HepG2 (cell line): Measurements from ENCODE around the gene LMNA. TPM values are rescaled to one million over a fixed set of nuclear protein-coding genes. Genes with fewer than 3 reads are reported as not detected.
A peak's percentile ranks its signal among the peaks of the same experiment; 100 is the strongest.

Experiments used
- BRCA1 ChIP-seq: sonication (generic); formaldehyde crosslinking; IDR thresholded peaks from 2 replicates; pipeline ENCODE4 v1.4.0; 2020; ENCODE audit warnings: missing genetic modification reagents
- CHD4 ChIP-seq: fragments of 200-600 bp; sonication (generic); IDR thresholded peaks from 2 replicates; pipeline ENCODE4 v1.7.0; 2017; ENCODE audit warnings: mild to moderate bottlenecking, low read length, borderline replicate concordance
- ELF4 ChIP-seq: sonication (generic); formaldehyde crosslinking; IDR thresholded peaks from 2 replicates; pipeline ENCODE4 v1.5.0; 2020; ENCODE audit warnings: missing genetic modification reagents, mild to moderate bottlenecking, moderate library complexity, borderline replicate concordance
- FOXO1 ChIP-seq: sonication (generic); formaldehyde crosslinking; IDR thresholded peaks from 2 replicates; pipeline ENCODE4 v1.4.0; 2020; ENCODE audit warnings: missing genetic modification reagents
- HDAC1 ChIP-seq: sonication (generic); formaldehyde crosslinking; IDR thresholded peaks from 2 replicates; pipeline ENCODE4 v1.5.1; 2020; ENCODE audit warnings: mild to moderate bottlenecking, missing genetic modification reagents
- KAT7 ChIP-seq: IDR thresholded peaks from 2 replicates; pipeline ENCODE4 v1.6.1; 2018; ENCODE audit warnings: borderline replicate concordance, missing compliant biosample characterization
- KDM4B ChIP-seq: sonication (generic); formaldehyde crosslinking; IDR thresholded peaks from 2 replicates; pipeline ENCODE4 v1.4.0; 2020; ENCODE audit warnings: missing genetic modification reagents
- MAF1 ChIP-seq: sonication (generic); formaldehyde crosslinking; IDR thresholded peaks from 2 replicates; pipeline ENCODE4 v1.5.0; 2020; ENCODE audit warnings: missing genetic modification reagents, borderline replicate concordance
- MEF2D ChIP-seq: sonication (generic); formaldehyde crosslinking; IDR thresholded peaks from 2 replicates; pipeline ENCODE4 v1.5.1; 2020; ENCODE audit warnings: mild to moderate bottlenecking, missing genetic modification reagents
- MIER2 ChIP-seq: IDR thresholded peaks from 2 replicates; pipeline ENCODE4 v1.6.1; 2016; ENCODE audit warnings: missing biosample characterization, missing genetic modification reagents
- PHF8 ChIP-seq: sonication (generic); formaldehyde crosslinking; IDR thresholded peaks from 2 replicates; pipeline ENCODE4 v1.5.0; 2020; ENCODE audit warnings: missing genetic modification reagents
- SIX1 ChIP-seq: sonication (generic); formaldehyde crosslinking; IDR thresholded peaks from 2 replicates; pipeline ENCODE4 v1.4.0; 2020; ENCODE audit warnings: missing genetic modification reagents, borderline replicate concordance
- SNAI1 ChIP-seq: sonication (generic); formaldehyde crosslinking; IDR thresholded peaks from 2 replicates; pipeline ENCODE4 v1.5.0; 2020; ENCODE audit warnings: mild to moderate bottlenecking, missing genetic modification reagents, borderline replicate concordance
- SOX13 ChIP-seq, 3 experiments: fragments of 450-650 bp in 1 of 3; sonication (generic) in 1 of 3; formaldehyde crosslinking in 1 of 3; IDR thresholded peaks in 2 of 3; conservative IDR thresholded peaks in 1 of 3; 2 replicates each; pipeline versions ENCODE4 v1.5.0 to v1.6.1; 2016 to 2020; ENCODE audit warnings: antibody characterized with exemption in 1 of 3, mild to moderate bottlenecking in 1 of 3, missing compliant biosample characterization in 1 of 3, missing genetic modification reagents in 1 of 3, moderate library complexity in 1 of 3
- TCF7L2 ChIP-seq: IDR thresholded peaks from 2 replicates; pipeline ENCODE4 v1.6.1; 2011; ENCODE audit warnings: mild to moderate bottlenecking, low read depth, low read length, moderate library complexity
- XBP1 ChIP-seq: sonication (generic); formaldehyde crosslinking; IDR thresholded peaks from 2 replicates; pipeline ENCODE4 v1.5.0; 2020; ENCODE audit warnings: missing genetic modification reagents
- ZBTB42 ChIP-seq: sonication (generic); formaldehyde crosslinking; IDR thresholded peaks from 2 replicates; pipeline ENCODE4 v1.5.0; 2020; ENCODE audit warnings: mild to moderate bottlenecking, missing genetic modification reagents
- ZNF17 ChIP-seq: sonication (generic); formaldehyde crosslinking; IDR thresholded peaks from 2 replicates; pipeline ENCODE4 v1.5.0; 2020; ENCODE audit warnings: mild to moderate bottlenecking, missing genetic modification reagents
- ZNF251 ChIP-seq: sonication (generic); formaldehyde crosslinking; IDR thresholded peaks from 2 replicates; pipeline ENCODE4 v1.9.0; 2021; ENCODE audit warnings: mild to moderate bottlenecking, missing genetic modification reagents
- ZNF335 ChIP-seq: sonication (generic); formaldehyde crosslinking; IDR thresholded peaks from 2 replicates; pipeline ENCODE4 v1.4.0; 2020; ENCODE audit warnings: missing genetic modification reagents
- ZNF350 ChIP-seq: sonication (generic); formaldehyde crosslinking; IDR thresholded peaks from 2 replicates; pipeline ENCODE4 v1.4.0; 2020; ENCODE audit warnings: mild to moderate bottlenecking, low read depth, missing genetic modification reagents, borderline replicate concordance
- ZNF44 ChIP-seq: sonication (generic); formaldehyde crosslinking; IDR thresholded peaks from 2 replicates; pipeline ENCODE4 v1.5.1; 2020; ENCODE audit warnings: mild to moderate bottlenecking, missing genetic modification reagents
- ZNF607 ChIP-seq: sonication (generic); formaldehyde crosslinking; IDR thresholded peaks from 2 replicates; pipeline ENCODE4 v1.5.1; 2020; ENCODE audit warnings: missing genetic modification reagents, mild to moderate bottlenecking, borderline replicate concordance
- ZNF619 ChIP-seq: sonication (generic); formaldehyde crosslinking; IDR thresholded peaks from 2 replicates; pipeline ENCODE4 v1.4.0; 2020; ENCODE audit warnings: mild to moderate bottlenecking, missing genetic modification reagents
- ZNF781 ChIP-seq: sonication (generic); formaldehyde crosslinking; IDR thresholded peaks from 2 replicates; pipeline ENCODE4 v1.5.1; 2020; ENCODE audit warnings: borderline replicate concordance, mild to moderate bottlenecking, missing genetic modification reagents; ENCODE audit errors: not compliant biosample characterization
- ZNF782 ChIP-seq: sonication (generic); formaldehyde crosslinking; IDR thresholded peaks from 2 replicates; pipeline ENCODE4 v1.4.0; 2020; ENCODE audit warnings: missing genetic modification reagents, mild to moderate bottlenecking, borderline replicate concordance
- ZNF841 ChIP-seq: sonication (generic); formaldehyde crosslinking; IDR thresholded peaks from 2 replicates; pipeline ENCODE4 v1.8.1; 2023; ENCODE audit warnings: missing genetic modification reagents, borderline replicate concordance
- polyA plus RNA-seq, 8 experiments: library from polyadenylated mRNA; depleted of rRNA in 3 of 8; stranded (reverse) in 7 of 8; unstranded in 1 of 8; fragments of >200 nt; fragmentation: Illumina TruSeq in 4 of 8; extraction: Trizol in 4 of 8; gene quantifications; 2 replicates each; pipeline versions ENCODE4 v1.2.1 to v1.2.3, GENCODE V29; 2011 to 2016; ENCODE audit warnings: low read depth in 4 of 8, missing spikeins in 1 of 8, mixed read lengths in 1 of 8; ENCODE audit not compliant: insufficient read depth in 1 of 8
- total RNA-seq, 5 experiments: library from RNA; depleted of rRNA; stranded (reverse); fragments of >200 nt; fragmentation: Illumina TruSeq; extraction: Trizol; gene quantifications; 2 replicates each; pipeline ENCODE4 v1.2.3, GENCODE V29; 2016; ENCODE audit warnings: low read depth in 1 of 5
- TF ChIP-seq, protein P1 (sequence below): sonication (generic); formaldehyde crosslinking; IDR thresholded peaks from 2 replicates; pipeline ENCODE4 v1.4.0; 2020; ENCODE audit warnings: mild to moderate bottlenecking, missing genetic modification reagents
- TF ChIP-seq, protein P2 (sequence below), 2 experiments: fragments of 450-650 bp in 1 of 2; sonication (generic) in 1 of 2; formaldehyde crosslinking; IDR thresholded peaks; 2 replicates each; pipeline versions ENCODE4 v1.5.0 to v1.8.0; 2020 to 2022; ENCODE audit warnings: mild to moderate bottlenecking in 1 of 2, missing genetic modification reagents in 1 of 2

Gene LMNA
- total and polyA plus RNA-seq, 2 of the 13 experiments (the other 11 are each of a cell fraction or from before 2014, with no cell fraction given), result 107 to 225 TPM

DNA sequence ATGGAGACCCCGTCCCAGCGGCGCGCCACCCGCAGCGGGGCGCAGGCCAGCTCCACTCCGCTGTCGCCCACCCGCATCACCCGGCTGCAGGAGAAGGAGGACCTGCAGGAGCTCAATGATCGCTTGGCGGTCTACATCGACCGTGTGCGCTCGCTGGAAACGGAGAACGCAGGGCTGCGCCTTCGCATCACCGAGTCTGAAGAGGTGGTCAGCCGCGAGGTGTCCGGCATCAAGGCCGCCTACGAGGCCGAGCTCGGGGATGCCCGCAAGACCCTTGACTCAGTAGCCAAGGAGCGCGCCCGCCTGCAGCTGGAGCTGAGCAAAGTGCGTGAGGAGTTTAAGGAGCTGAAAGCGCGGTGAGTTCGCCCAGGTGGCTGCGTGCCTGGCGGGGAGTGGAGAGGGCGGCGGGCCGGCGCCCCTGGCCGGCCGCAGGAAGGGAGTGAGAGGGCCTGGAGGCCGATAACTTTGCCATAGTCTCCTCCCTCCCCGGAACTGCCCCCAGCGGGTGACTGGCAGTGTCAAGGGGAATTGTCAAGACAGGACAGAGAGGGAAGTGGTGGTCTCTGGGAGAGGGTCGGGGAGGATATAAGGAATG, 505 bp downstream of the LMNA start (continued):
- TF ChIP-seq PHF8 (CRISPR knock-in tag) (peak; percentile 60), ELF4 (CRISPR knock-in tag) (no peak), ZNF17 (CRISPR knock-in tag) (no peak), MAF1 (CRISPR knock-in tag) (no peak), SOX13 (IDR thresholded peaks at IDR 0.05) (no peak), SOX13 (CRISPR knock-in tag; conservative IDR thresholded peaks at IDR 0.05 in 1 of 2, IDR thresholded peaks at IDR 0.05 in 1 of 2) (no peak), ZNF251 (CRISPR knock-in tag) (no peak), HDAC1 (CRISPR knock-in tag) (no peak; the same call in 1 of the 2 replicates), CHD4 (no peak), SIX1 (no peak), ZNF841 (CRISPR knock-in tag) (no peak), TCF7L2 (no peak), MEF2D (CRISPR knock-in tag) (no peak), BRCA1 (CRISPR knock-in tag) (no peak), ZNF607 (CRISPR knock-in tag) (peak; percentile 84; the same call in 1 of the 2 replicates), ZNF335 (CRISPR knock-in tag) (no peak), FOXO1 (CRISPR knock-in tag) (no peak), MIER2 (CRISPR knock-in tag) (no peak), ZBTB42 (CRISPR knock-in tag) (no peak), ZNF619 (CRISPR knock-in tag) (no peak), ZNF44 (CRISPR knock-in tag) (no peak), XBP1 (CRISPR knock-in tag) (no peak), KDM4B (CRISPR knock-in tag) (no peak), ZNF350 (no peak), KAT7 (0 out of 2 replicates have a peak, but pooled peaks have one; percentile 67), ZNF782 (no peak), ZNF781 (CRISPR knock-in tag) (no peak), SNAI1 (CRISPR knock-in tag) (no peak)
- TF ChIP-seq, protein P1, sequence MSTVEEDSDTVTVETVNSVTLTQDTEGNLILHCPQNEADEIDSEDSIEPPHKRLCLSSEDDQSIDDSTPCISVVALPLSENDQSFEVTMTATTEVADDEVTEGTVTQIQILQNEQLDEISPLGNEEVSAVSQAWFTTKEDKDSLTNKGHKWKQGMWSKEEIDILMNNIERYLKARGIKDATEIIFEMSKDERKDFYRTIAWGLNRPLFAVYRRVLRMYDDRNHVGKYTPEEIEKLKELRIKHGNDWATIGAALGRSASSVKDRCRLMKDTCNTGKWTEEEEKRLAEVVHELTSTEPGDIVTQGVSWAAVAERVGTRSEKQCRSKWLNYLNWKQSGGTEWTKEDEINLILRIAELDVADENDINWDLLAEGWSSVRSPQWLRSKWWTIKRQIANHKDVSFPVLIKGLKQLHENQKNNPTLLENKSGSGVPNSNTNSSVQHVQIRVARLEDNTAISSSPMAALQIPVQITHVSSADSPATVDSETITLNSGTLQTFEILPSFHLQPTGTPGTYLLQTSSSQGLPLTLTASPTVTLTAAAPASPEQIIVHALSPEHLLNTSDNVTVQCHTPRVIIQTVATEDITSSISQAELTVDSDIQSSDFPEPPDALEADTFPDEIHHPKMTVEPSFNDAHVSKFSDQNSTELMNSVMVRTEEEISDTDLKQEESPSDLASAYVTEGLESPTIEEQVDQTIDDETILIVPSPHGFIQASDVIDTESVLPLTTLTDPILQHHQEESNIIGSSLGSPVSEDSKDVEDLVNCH (CRISPR knock-in tag), result no peak
- TF ChIP-seq, protein P2, sequence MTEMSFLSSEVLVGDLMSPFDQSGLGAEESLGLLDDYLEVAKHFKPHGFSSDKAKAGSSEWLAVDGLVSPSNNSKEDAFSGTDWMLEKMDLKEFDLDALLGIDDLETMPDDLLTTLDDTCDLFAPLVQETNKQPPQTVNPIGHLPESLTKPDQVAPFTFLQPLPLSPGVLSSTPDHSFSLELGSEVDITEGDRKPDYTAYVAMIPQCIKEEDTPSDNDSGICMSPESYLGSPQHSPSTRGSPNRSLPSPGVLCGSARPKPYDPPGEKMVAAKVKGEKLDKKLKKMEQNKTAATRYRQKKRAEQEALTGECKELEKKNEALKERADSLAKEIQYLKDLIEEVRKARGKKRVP (CRISPR knock-in tag; IDR thresholded peaks at IDR 0.05), result no peak
